ENCODE results near the gene AATF. TPM values are rescaled to one million over a fixed set of nuclear protein-coding genes. Genes with fewer than 3 reads are reported as not detected.

Gene AATF
- total RNA-seq, 1 donor from 2014 or later: 25.0 TPM

GRCh38 chr17:37060094-37060493 lies 111.3 kb downstream of the AATF start:
- DNase-seq (ENCODE audit: low spot score): no peak
- H3K4me1 Mint-ChIP-seq (ENCODE audit: unreplicated experiment): peaks cover 8% of the 10 kb centered on the region
- no peaks in the 10 kb centered on the region for H3K36me3 Mint-ChIP-seq (ENCODE audit: low read depth, unreplicated experiment)
- H3K27me3 Mint-ChIP-seq (ENCODE audit: unreplicated experiment): peaks cover 9% of the 10 kb centered on the region
- no peak overlapping the region for H3K4me3 Mint-ChIP-seq (ENCODE audit: unreplicated experiment)
- H3K9me3 Mint-ChIP-seq (ENCODE audit: unreplicated experiment): no peaks in the 10 kb centered on the region
- TF ChIP-seq, protein P1, sequence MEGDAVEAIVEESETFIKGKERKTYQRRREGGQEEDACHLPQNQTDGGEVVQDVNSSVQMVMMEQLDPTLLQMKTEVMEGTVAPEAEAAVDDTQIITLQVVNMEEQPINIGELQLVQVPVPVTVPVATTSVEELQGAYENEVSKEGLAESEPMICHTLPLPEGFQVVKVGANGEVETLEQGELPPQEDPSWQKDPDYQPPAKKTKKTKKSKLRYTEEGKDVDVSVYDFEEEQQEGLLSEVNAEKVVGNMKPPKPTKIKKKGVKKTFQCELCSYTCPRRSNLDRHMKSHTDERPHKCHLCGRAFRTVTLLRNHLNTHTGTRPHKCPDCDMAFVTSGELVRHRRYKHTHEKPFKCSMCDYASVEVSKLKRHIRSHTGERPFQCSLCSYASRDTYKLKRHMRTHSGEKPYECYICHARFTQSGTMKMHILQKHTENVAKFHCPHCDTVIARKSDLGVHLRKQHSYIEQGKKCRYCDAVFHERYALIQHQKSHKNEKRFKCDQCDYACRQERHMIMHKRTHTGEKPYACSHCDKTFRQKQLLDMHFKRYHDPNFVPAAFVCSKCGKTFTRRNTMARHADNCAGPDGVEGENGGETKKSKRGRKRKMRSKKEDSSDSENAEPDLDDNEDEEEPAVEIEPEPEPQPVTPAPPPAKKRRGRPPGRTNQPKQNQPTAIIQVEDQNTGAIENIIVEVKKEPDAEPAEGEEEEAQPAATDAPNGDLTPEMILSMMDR (IDR thresholded peaks at IDR 0.05; ENCODE audit: unreplicated experiment): no peak
- no peak overlapping the region for H3K27ac Mint-ChIP-seq (ENCODE audit: unreplicated experiment)

DNA sequence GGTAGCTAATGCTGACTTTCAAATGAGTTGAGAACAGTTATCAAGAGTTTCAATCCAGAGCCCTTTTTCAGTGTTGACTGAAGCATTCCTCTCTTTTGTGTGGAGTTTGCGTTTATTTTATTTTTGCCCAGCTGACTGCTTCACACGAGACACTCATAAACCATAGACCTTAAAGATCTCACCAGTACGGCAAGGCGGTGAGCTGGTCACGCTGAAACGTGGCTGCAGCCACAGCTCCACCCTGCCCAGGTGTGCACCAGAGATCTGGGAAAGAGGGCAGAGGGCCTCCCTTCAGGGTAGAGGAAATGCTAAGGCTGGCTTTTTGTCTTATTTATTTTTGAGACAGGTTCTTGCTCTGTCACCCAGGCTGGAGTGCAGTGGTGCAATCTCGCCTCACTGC lies 112.2 kb downstream of the AATF start:
- Mint-ChIP-seq H3K27me3 (ENCODE audit: unreplicated experiment) (peaks cover 12% of the 10 kb centered on the region), H3K36me3 (ENCODE audit: low read depth, unreplicated experiment) (no peaks in the 10 kb centered on the region), H3K4me3 (ENCODE audit: unreplicated experiment) (no peak overlapping the region), H3K27ac (ENCODE audit: unreplicated experiment) (no peak overlapping the region), H3K4me1 (ENCODE audit: unreplicated experiment) (peaks cover 8% of the 10 kb centered on the region), H3K9me3 (ENCODE audit: unreplicated experiment) (no peaks in the 10 kb centered on the region)
- DNase-seq (ENCODE audit: low spot score): no peak
- TF ChIP-seq, protein P1 (IDR thresholded peaks at IDR 0.05; ENCODE audit: unreplicated experiment): no peak

DNA sequence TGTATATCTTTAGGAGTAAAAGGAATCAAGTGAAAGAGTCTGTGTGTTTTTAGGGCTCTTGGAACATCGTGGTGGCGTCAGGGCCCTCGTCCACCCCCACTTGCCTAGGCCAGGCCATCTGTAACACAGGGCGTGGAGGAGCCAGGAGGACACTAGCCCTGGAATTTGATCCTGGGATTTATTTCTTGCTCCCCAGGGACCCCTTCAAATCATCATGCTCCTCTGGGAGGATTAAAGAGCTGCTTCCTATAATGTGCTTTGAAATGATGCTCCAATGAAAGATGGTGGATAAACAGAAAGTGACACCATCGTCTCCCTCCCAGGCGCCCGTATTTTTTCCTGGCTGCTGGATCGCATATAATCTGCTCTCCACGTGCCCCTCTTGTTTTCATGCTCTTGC lies 113.3 kb downstream of the AATF start:
- no peaks in the 10 kb centered on the region for H3K9me3 Mint-ChIP-seq (ENCODE audit: unreplicated experiment)
- TF ChIP-seq, protein P1 (IDR thresholded peaks at IDR 0.05; ENCODE audit: unreplicated experiment): no peak
- H3K36me3 Mint-ChIP-seq (ENCODE audit: low read depth, unreplicated experiment): no peaks in the 10 kb centered on the region
- DNase-seq (ENCODE audit: low spot score): no peak
- H3K27ac Mint-ChIP-seq (ENCODE audit: unreplicated experiment): no peak overlapping the region
- H3K4me3 Mint-ChIP-seq (ENCODE audit: unreplicated experiment): no peak overlapping the region
- peaks cover 11% of the 10 kb centered on the region for H3K27me3 Mint-ChIP-seq (ENCODE audit: unreplicated experiment)
- peaks cover 8% of the 10 kb centered on the region for H3K4me1 Mint-ChIP-seq (ENCODE audit: unreplicated experiment)

DNA sequence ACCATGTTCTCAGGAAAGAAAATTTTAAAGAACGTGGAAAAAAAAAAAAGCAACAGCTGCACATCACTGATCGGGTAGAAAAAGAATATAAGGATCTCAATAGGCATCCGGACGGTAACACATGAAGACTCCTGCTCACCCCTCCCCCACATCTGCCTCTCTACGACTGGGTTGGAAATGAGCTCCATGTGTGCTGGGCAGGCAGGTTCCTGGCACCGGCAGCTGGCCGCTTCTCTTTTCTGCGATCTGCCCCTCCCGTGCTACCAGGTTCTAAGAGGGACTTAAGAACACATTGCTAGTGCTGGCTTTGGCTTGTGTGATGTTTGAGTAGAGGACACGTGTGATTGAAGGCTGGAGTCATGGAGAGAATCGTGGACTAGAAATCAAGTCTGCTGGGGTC lies 115.5 kb downstream of the AATF start:
- TF ChIP-seq, protein P1 (IDR thresholded peaks at IDR 0.05; ENCODE audit: unreplicated experiment): no peak
- H3K27me3 Mint-ChIP-seq (ENCODE audit: unreplicated experiment): peaks cover 11% of the 10 kb centered on the region
- H3K27ac Mint-ChIP-seq (ENCODE audit: unreplicated experiment): no peak overlapping the region
- H3K4me3 Mint-ChIP-seq (ENCODE audit: unreplicated experiment): no peak overlapping the region
- H3K36me3 Mint-ChIP-seq (ENCODE audit: low read depth, unreplicated experiment): no peaks in the 10 kb centered on the region
- no peaks in the 10 kb centered on the region for H3K9me3 Mint-ChIP-seq (ENCODE audit: unreplicated experiment)
- DNase-seq (ENCODE audit: low spot score): no peak
- H3K4me1 Mint-ChIP-seq (ENCODE audit: unreplicated experiment): peaks cover 8% of the 10 kb centered on the region

- no peak overlapping the region for H3K4me3 Mint-ChIP-seq (ENCODE audit: unreplicated experiment)
- peaks cover 8% of the 10 kb centered on the region for H3K4me1 Mint-ChIP-seq (ENCODE audit: unreplicated experiment)
Observed at GRCh38 chr17:37064956-37065355, 116.2 kb downstream of the AATF start.

More at GRCh38 chr17:37064956-37065355, 116.2 kb downstream of the AATF start:
- H3K9me3 Mint-ChIP-seq (ENCODE audit: unreplicated experiment): no peaks in the 10 kb centered on the region
- H3K27ac Mint-ChIP-seq (ENCODE audit: unreplicated experiment): no peak overlapping the region
- TF ChIP-seq, protein P1 (IDR thresholded peaks at IDR 0.05; ENCODE audit: unreplicated experiment): no peak
- H3K36me3 Mint-ChIP-seq (ENCODE audit: low read depth, unreplicated experiment): no peaks in the 10 kb centered on the region
- DNase-seq (ENCODE audit: low spot score): no peak
- peaks cover 11% of the 10 kb centered on the region for H3K27me3 Mint-ChIP-seq (ENCODE audit: unreplicated experiment)
